ENCODE data around the gene UBE2K.
"Not testable (repeated sequence)": the region's sequence is repeated elsewhere in the genome, so short reads cannot be mapped to it uniquely, and the experiment has no call there.

The UBE2K gene

DNA sequence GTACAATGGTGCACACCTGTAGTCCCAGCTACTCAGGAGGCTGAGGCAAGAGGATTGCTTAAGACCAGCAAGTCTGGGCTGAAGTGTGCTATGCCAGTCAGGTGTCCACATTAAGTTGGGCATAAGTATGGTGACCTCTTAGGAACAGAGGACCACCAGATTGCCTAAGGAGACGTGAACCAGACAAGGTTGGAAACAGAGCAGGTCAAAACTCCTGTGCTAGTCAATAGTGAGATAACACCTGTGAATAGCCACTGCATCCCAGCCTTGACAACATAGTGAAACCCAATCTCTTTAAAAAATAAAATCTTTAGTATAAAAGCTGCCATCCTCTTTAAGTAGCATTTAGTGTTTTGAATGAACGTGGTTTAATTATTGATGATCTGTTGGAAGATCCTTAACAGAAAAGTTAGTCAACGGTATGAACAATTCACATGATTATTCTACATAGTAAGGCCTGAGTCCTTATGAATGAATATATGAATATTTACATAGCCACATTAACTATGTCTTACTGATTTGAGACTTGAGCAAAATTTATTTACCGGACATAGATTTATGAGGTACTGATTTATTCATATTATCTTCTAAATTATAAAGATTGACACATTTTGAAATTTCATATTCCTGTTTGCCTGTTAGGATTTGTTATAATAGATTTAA is 63.2 kb downstream of the UBE2K start:
- H3K27ac ChIP-seq = no peak overlapping the region
- TF ChIP-seq, protein P1, sequence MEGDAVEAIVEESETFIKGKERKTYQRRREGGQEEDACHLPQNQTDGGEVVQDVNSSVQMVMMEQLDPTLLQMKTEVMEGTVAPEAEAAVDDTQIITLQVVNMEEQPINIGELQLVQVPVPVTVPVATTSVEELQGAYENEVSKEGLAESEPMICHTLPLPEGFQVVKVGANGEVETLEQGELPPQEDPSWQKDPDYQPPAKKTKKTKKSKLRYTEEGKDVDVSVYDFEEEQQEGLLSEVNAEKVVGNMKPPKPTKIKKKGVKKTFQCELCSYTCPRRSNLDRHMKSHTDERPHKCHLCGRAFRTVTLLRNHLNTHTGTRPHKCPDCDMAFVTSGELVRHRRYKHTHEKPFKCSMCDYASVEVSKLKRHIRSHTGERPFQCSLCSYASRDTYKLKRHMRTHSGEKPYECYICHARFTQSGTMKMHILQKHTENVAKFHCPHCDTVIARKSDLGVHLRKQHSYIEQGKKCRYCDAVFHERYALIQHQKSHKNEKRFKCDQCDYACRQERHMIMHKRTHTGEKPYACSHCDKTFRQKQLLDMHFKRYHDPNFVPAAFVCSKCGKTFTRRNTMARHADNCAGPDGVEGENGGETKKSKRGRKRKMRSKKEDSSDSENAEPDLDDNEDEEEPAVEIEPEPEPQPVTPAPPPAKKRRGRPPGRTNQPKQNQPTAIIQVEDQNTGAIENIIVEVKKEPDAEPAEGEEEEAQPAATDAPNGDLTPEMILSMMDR (conservative IDR thresholded peaks at IDR 0.05) = no peak
- TF ChIP-seq ZFX (IDR thresholded peaks at IDR 0.05) = no peak

DNA sequence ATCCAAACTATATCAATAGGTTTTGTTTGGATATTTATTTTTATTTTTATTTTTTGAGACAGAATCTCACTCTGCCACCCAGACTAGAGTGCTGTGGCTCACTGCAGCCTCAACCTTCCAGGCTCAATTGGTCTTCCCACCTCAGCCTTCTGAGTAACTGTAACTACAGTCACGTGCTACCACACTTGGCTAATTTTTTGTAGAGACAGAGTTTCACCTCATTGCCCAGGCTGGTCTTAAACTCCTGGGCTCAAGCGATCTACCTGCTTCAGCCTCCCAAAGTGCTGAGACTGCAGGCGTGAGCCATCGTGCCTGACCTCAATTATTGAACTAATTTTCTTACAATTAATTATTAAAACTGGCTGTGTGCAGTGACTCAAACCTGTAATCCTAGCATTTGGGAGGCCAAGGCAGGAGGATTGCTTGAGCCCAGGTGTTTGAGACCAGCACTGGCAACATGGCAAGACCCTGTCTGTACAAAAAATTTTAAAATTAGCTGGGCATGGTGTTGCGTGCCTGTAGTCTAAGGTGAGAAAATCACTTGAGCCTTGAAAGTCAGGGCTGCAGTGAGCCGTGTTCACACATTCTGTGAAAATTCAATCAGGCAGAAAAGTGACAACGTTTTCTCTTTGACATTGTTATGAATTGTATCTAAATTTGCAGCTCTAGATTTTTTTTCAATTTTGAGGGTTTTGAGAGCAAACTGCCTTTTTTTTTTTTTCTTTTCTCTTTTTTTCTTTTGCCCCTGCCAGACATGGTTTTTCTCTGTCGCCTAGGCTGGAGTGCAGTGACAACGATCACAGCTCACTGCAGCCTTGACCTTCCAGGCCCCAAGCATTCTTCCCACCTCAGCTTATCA is 66.0 kb downstream of the UBE2K start:
- TF ChIP-seq ZFX (IDR thresholded peaks at IDR 0.05) = no peak
- TF ChIP-seq, protein P1 (conservative IDR thresholded peaks at IDR 0.05) = no peak
- H3K27ac ChIP-seq = no peak overlapping the region

DNA sequence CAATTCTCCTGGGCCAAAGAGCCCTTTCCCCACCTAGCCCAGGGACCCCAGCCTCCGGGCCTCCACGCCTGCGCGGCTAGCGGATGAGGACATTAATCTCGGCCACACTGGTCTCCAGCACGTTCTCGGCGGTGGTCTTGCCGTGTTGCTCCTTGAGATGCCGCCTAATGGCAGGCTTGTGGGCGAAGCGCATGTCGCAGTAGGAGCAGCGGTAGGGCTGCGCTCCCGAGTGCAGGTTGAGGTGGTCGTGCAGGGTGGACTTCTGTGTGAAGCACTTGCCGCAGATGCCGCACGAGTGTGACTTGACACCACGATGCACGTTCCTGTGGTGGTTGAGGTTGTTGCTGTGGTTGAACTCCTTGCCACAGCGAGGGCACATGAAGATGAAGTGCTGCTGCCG is 72.1 kb downstream of the UBE2K start:
- no peak overlapping the region for H3K27ac ChIP-seq
- TF ChIP-seq, protein P1 (conservative IDR thresholded peaks at IDR 0.05) = no peak
- no peak for TF ChIP-seq ZFX (IDR thresholded peaks at IDR 0.05)

DNA sequence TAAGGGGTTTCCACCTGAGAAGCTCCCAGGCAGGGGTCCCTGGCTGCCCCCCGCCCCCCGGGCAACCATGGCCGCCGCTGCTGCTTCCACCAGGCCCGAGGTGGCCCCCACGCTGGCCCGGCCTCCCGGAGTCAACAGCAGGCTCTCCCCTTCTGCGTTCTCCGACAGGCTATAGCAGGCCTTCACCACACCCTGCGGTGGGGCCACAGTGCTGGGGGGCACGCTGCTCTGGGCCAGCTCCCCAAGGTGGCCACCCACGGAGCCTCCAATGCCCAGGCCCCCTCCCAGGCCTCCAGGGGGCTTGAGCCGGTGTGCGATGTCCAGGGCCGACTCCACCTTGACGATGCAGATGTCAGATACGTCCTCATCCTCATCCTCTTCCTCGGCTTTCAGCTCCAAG is 72.5 kb downstream of the UBE2K start:
- no peak overlapping the region for H3K27ac ChIP-seq
- TF ChIP-seq, protein P1 (conservative IDR thresholded peaks at IDR 0.05) = no peak
- TF ChIP-seq ZFX (IDR thresholded peaks at IDR 0.05) = no peak

GRCh38 chr4:39770969-39771724 is 73.2 kb downstream of the UBE2K start:
- no peak for TF ChIP-seq ZFX (IDR thresholded peaks at IDR 0.05)
- TF ChIP-seq, protein P1 (conservative IDR thresholded peaks at IDR 0.05) = no peak
- H3K27ac ChIP-seq = no peak overlapping the region

DNA sequence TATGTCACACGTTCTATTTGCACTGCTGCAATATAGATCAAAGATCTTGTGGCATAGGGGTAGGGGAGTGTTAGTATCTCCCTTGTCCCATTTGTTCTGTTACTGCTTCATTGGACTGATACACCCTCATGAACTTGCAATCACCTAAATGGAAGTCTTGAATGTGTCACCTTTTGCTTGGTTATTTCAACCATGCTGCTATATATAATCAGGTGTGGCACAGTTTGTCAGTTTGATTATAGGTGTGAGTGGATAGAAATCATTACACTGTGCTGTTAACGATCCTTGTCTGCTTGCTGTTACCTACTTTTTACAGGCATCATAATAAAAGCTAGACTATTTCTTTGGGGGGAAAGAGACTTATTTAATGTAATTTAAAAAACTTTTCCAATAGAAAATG is 84.1 kb downstream of the UBE2K start:
- not testable (repeated sequence) for H3K27ac ChIP-seq

GRCh38 chr4:39785083-39785482 is 87.1 kb downstream of the UBE2K start:
- no peak overlapping the region for H3K27ac ChIP-seq
- TF ChIP-seq ZFX (IDR thresholded peaks at IDR 0.05) = no peak
- TF ChIP-seq, protein P1 (conservative IDR thresholded peaks at IDR 0.05) = no peak

Data from C4-2B (cell line).